GM21786 (cell line): ENCODE measurements around the gene ENOSF1.
"Not testable (repeated sequence)": the region's sequence is repeated elsewhere in the genome, so short reads cannot be mapped to it uniquely, and the experiment has no call there.

Source experiments
- ATAC-seq: cut with Tn5 transposase; IDR thresholded peaks from one replicate; pipeline ENCODE4 v1.9.1; 2021; ENCODE audit not compliant: unreplicated experiment

The ENOSF1 gene

DNA sequence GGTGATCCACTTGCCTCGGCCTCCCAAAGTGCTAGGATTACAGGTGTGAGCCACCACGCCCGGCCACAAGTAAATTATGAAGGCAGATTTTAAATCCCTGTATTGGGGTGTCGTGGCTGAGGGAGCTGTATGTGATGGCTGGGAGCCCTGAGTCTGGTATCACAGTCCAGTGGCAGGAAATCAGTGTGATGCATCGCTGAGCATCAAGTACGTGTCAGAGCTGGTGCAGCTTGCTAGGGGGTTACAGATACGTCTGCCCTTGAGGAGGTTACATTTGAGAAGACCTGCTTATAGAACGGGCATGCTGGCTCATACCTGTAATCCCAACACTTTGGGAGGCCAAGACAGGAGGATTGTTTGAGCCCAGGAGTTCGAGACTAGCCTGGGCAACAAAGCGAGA, 4.3 kb downstream of the ENOSF1 start:
- ATAC-seq = no peak

DNA sequence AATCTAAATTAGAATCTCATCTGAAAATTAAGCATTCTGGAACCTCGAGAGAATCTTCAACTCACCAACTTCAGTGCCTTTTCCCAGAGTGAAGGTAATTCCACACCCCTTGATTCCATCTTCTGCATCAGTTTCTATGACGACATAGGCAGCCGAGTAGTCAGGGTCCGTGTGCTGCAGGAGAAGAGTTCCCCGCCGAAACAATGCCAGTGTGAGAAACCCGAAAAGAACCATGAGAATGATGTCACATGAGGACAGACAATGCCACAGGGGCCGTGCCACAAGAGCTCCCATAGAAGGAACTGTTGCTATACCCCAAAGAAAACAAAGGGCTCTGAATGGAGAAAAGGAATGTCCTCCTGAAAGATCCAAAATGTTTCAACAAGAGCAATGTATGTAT, 6.0 kb downstream of the ENOSF1 start:
- ATAC-seq = no peak

- ATAC-seq = no peak
These were observed 9.0 kb downstream of the ENOSF1 start for GRCh38 chr18:703213-703967.

- no peak for ATAC-seq
These were observed 14.6 kb downstream of the ENOSF1 start for GRCh38 chr18:697800-698199.

DNA sequence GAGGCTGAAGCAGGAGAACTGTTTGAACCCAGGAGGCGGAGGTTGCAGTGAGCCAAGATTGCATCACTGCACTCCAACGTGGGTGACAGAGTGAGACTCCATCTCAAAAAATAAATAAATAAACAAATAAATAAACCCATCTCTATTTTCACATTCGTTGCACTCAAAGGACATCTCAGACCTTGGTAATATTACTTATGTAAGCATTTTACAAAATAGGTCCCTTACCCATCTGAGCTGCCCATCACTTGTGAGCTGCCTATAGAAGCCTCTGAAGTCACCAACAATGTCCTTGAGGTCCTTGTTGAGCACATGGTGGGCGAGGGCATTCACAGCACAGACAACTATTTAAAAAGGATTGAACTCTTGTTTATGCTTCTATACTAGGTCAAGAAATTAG, 15.4 kb downstream of the ENOSF1 start:
- no peak for ATAC-seq

- ATAC-seq = no peak
These were observed 18.8 kb downstream of the ENOSF1 start for GRCh38 chr18:693466-694187.

DNA sequence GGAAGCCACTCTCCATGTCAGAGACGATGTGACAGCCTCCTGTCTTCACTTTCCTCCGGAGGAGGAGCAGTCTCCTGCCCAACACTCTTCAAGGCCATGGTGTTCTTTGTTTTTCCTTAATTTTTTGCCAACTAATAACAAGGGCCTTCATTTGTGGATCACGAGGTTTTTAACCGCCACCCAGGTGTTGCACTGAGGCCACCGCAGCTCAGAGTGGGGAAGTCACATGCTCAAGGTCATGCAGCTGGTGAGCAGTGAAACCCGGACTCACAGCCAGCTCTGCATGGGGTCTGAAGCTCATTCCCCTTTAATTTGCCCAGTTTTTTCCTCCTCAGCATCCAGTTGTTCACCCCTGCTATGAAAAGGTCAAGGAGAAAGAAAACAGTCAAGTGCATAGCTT, 19.6 kb downstream of the ENOSF1 start:
- ATAC-seq = no peak

- ATAC-seq = no peak
These were observed 24.1 kb downstream of the ENOSF1 start for GRCh38 chr18:688323-688722.

DNA sequence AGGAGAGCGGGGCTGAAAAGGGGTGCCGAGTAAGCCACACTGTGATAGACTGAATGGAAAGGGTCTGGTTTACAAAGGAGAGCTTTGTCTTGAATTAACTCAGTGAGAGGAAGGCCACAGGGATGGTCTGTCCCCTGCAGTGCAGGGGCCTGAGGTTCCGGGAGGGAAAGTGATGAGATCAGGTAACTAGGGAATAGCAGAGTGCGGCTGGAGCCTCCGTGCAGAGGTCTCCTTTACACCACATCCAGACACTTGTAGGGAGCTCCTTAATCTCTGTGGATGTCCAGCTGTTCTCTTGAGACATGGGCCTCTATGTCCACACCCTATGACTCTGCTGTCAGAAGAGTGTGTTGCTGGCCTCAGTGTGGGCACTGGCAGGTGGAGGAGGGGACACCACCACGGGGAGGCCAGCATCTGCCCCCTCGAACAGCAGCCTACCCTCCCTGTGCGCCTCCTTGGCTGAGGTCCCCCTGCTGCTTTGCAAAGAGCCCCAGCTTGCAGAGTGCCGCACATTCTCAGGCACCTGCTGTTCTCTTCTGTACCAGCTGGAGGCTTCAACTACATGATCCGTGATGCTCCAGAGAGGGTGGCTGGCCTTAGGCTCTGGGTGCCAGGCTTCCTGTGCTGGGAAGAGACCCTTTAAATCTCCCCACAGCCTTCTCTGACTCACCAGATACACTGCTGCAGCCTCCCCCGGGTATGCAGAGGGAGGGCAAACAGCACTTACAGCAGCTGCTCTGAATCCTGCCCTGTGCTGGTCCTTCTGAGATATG, 25.9 kb downstream of the ENOSF1 start:
- no peak for ATAC-seq

DNA sequence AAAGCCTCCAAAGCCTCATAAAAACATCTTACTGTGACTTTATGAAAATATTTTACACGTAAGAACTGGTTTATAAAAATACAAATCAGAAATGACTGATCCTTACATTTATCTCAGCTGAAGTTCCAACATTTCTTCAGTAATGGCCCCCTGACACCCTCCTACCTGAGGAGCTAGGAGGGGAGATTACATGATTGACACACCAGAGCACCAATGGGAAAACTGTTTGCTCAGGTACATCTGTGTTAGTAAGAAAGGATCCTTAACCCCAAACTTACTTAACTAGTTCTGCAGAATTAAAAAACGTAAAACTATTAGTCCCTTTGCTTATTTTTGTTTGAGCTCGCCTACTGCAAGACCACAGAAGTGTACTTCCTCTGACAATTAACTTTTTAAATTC, 27.0 kb downstream of the ENOSF1 start:
- no peak for ATAC-seq

DNA sequence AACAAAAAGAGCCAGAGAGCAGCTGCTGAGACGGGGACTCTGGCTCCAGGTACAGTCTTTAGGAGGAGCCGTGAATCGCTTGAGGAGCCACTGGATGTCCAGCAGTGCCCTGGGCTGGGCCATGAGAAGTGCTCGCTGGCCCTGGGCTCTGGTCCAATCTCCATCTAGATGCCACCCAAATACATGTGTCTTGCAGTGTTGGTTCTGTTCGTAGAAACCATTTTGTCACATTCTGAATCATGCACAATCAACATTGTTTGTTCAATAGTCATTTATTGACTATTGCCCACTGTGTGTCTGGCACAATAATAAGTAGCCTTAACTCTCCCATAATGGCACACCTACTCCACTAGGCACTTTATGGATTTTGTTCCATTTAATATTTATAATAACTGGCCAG, 28.9 kb downstream of the ENOSF1 start:
- ATAC-seq = no peak

DNA sequence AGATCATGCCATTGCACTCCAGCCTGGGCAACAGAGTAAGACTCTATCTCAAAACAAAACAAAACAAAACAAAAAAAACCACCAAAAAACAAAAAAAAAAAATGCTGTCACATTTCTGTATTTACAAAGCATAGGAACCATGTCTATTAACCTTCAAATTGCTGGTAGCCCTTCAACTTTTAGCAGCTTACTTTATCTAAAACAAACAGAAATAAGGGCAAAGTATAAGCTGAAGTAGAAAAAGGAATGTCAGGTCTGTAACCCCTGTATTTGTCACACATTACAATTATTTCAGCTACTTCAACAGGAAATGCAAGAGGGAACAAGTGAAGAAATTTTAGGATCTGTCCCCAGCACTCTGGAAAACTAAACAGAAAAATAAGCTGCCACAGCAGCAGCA, 29.6 kb downstream of the ENOSF1 start:
- ATAC-seq = no peak

- ATAC-seq = not testable (repeated sequence)
These were observed 30.0 kb downstream of the ENOSF1 start for GRCh38 chr18:682416-682815.

DNA sequence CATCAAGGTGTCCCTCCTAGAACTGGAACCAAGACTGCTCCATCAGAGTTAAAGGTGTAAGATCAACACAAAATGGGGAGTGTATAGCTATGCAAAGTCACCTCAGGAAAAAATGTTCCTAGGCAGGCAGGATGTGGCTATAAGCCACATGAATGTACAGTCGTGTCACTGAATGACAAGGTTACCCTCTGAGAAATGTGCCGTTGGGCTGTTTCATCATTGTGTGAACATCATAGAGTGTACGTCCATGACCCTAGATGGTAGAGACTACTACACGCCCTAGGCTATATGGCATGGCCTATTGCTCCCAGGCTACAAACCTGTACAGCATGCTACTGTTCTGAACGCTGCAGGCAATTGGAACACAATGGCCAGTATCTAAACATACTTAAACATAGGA, 30.4 kb downstream of the ENOSF1 start:
- ATAC-seq = no peak

GRCh38 chr18:680392-680791, 32.0 kb downstream of the ENOSF1 start:
- no peak for ATAC-seq

- ATAC-seq = no peak
These were observed 32.9 kb downstream of the ENOSF1 start for GRCh38 chr18:679516-679915.

GRCh38 chr18:678482-679182, 33.8 kb downstream of the ENOSF1 start:
- no peak for ATAC-seq

GRCh38 chr18:677951-678381, 34.5 kb downstream of the ENOSF1 start:
- no peak for ATAC-seq

- no peak for ATAC-seq
These were observed 35.3 kb downstream of the ENOSF1 start for GRCh38 chr18:677145-677544.

GRCh38 chr18:676736-677135, 35.7 kb downstream of the ENOSF1 start:
- ATAC-seq = no peak

DNA sequence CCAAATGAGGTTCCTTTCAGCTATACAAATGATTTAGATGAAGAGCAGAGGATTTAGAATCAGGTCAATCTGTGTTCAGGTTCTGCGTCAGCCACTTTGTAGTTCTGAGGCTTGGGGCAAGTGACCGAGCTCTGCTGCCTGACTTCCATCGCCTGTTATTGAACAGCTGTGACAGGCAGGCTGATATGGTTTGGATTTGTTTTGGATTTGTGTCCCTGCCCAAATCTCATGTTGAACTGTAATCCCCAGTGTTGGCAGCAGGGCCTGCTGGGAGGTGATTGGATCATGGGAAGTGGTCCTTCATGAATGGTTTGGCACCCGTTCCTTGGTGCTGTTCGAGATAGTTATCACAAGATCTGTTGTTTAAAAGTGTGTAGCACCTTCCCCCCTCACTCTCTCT, 36.4 kb downstream of the ENOSF1 start:
- ATAC-seq = no peak
